ENCODE data around the gene PLAAT3. TPM values are rescaled to one million over a fixed set of nuclear protein-coding genes. Genes with fewer than 3 reads are reported as not detected.
A peak's percentile ranks its signal among the peaks of the same experiment; 100 is the strongest.
"Not testable (repeated sequence)": the region's sequence is repeated elsewhere in the genome, so short reads cannot be mapped to it uniquely, and the experiment has no call there.

Gene PLAAT3
- total RNA-seq, 1 experiment from 2014 or later = 13.6 TPM

GRCh38 chr11:63609971-63610580 lies 4.2 kb downstream of the PLAAT3 start:
- no peak for DNase-seq (ENCODE audit: extremely low read depth, low read depth)

DNA sequence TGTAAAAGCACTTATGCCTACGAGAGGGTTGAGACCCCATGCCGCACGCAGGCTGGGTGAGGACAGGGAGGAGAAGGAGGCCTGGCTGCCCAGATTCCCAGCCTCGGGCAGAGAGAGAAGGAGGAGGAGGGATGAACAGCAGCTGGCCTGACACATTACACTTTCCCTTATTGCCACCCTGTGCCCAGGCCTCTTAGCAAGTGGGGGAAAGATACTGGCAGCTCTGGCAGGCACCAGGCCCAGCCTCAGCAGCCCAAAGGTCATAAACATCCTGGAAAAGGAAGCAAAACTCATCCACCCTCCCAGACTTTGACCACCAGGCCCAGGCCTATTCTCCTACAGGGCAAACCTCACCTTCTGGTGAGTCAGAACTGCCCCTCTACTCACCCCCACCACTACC lies 4.7 kb downstream of the PLAAT3 start:
- DNase-seq (ENCODE audit: extremely low read depth, low read depth) = no peak

- no peak for DNase-seq (ENCODE audit: extremely low read depth, low read depth)
These were observed 5.6 kb downstream of the PLAAT3 start for GRCh38 chr11:63608353-63609345.

GRCh38 chr11:63603180-63603518 lies 11.1 kb downstream of the PLAAT3 start:
- DNase-seq (ENCODE audit: extremely low read depth, low read depth) = no peak

- DNase-seq (ENCODE audit: extremely low read depth, low read depth) = not testable (repeated sequence)
These were observed 11.7 kb downstream of the PLAAT3 start for GRCh38 chr11:63602290-63603179.

DNA sequence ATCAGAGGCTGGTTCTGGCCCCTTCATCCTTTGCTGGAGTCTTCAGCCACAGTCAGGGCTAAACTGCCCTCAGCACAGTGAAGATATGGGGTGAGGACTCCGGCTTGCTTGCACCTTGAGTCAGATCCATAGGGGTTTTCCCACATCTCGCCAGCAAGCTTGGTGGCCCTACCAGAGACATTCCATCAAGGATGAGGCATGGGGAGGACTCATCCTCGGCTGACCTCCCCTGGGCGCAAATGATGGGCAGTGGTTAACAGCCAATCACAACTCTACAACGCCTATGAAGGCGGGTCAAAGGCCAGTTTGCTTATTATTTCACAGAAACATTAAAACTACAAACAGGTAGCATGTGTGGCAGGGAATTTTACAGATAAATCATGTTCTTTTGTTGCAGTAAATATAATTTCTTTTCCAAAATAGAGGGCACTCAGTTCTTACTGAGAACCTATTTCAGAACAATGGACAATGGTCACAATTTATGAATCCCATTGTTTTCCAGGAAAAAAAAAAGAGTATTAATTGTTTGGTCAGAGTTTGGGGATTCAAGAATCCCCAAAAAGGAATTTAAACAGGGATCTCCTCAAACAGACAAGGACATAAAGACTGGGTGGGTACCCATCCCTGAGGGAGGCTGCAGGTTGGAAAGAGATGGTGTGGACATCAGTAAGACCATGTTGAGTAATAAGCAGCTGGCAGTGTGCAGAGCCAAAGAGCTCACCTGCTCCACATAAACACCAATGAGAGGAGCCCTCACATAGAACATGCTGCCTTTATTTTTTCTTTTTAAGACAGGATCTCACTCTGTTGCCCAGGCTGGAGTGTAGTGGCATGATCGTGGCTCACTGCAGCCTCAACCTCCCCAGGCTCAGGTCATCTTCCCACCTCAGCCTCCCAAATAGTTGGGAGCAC lies 14.8 kb downstream of the PLAAT3 start:
- no peak for DNase-seq (ENCODE audit: extremely low read depth, low read depth)

- no peak for DNase-seq (ENCODE audit: extremely low read depth, low read depth)
These were observed 15.7 kb downstream of the PLAAT3 start for GRCh38 chr11:63598556-63598955.

GRCh38 chr11:63595296-63595695 lies 18.9 kb downstream of the PLAAT3 start:
- no peak for DNase-seq (ENCODE audit: extremely low read depth, low read depth)

DNA sequence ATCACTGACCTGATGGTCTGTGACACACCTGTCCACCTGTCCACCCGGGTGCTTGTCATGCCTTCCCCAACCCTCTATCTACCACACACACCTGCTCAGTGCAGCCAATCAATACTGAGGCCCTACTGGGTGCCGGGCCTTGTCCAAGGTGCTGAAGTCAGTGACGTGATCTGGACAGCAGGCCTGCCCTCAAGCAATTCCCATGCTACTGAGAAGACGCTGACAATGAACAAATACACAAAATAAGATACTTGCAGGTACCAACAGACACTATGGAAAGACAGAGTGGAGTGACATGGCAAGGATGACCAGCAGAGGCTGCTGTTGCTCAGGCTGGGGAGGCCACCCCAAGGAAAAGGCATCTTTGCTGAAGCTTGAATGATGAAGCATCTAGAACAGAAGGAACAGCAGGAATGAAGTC lies 21.2 kb downstream of the PLAAT3 start:
- DNase-seq (ENCODE audit: extremely low read depth, low read depth) = peak; percentile 11

GRCh38 chr11:63590024-63590788 lies 24.0 kb downstream of the PLAAT3 start:
- no peak for DNase-seq (ENCODE audit: extremely low read depth, low read depth)

GRCh38 chr11:63589000-63589399 lies 25.2 kb downstream of the PLAAT3 start:
- DNase-seq (ENCODE audit: extremely low read depth, low read depth) = no peak

GRCh38 chr11:63586451-63587166 lies 27.6 kb downstream of the PLAAT3 start:
- DNase-seq (ENCODE audit: extremely low read depth, low read depth) = no peak

- no peak for DNase-seq (ENCODE audit: extremely low read depth, low read depth)
These were observed 30.9 kb downstream of the PLAAT3 start for GRCh38 chr11:63583357-63583677.

- DNase-seq (ENCODE audit: extremely low read depth, low read depth) = not testable (repeated sequence)
These were observed 33.0 kb downstream of the PLAAT3 start for GRCh38 chr11:63581224-63581623.

DNA sequence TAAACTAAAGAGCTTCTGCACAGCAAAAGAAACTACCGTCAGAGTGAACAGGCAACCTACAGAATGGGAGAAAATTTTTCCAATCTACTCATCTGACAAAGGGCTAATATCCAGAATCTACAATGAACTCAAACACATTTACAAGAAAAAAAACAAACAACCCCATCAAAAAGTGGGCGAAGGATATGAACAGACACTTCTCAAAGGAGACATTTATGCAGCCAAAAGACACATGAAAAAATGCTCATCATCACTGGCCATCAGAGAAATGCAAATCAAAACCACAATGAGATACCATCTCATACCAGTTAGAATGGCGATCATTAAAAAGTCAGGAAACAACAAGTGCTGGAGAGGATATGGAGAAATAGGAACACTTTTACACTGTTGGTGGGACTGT lies 35.4 kb downstream of the PLAAT3 start:
- DNase-seq (ENCODE audit: extremely low read depth, low read depth) = not testable (repeated sequence)

- DNase-seq (ENCODE audit: extremely low read depth, low read depth) = no peak
These were observed 39.2 kb downstream of the PLAAT3 start for GRCh38 chr11:63574856-63575602.

- DNase-seq (ENCODE audit: extremely low read depth, low read depth) = peak; percentile 38
These were observed 40.1 kb downstream of the PLAAT3 start for GRCh38 chr11:63573881-63574855.

All from NCI-H460 (cell line).